Stimulated activated CD8-positive, alpha-beta memory T cell treated with anti-CD3 and anti-CD28 coated beads, Interleukin-4, amount 100 ng/mL, for 48 hours (primary cell): ENCODE data around the gene CKS1B.

Source experiments
- DNase-seq: peaks from one replicate; pipeline ENCODE4 v3.0.0-alpha.2; 2020

Gene CKS1B

DNA sequence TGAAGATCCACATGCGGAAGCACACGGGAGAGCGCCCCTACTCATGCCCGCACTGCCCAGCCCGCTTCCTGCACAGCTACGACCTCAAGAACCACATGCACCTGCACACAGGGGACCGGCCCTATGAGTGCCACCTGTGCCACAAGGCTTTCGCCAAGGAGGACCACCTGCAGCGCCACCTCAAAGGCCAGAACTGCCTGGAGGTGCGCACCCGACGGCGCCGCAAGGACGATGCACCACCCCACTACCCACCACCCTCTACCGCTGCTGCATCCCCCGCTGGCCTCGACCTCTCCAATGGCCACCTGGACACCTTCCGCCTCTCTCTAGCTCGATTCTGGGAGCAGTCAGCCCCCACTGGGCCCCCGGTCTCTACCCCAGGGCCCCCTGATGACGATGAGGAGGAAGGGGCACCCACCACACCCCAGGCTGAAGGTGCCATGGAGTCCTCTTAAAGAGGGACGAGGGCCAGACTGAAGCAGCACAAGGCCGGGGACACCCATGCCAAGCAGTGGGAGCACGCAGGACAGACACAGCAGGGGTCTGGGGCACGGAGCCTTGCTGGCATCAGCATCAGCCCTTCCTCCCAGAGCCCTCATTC lies 41.9 kb downstream of the CKS1B start:
- DNase-seq = no peak

DNA sequence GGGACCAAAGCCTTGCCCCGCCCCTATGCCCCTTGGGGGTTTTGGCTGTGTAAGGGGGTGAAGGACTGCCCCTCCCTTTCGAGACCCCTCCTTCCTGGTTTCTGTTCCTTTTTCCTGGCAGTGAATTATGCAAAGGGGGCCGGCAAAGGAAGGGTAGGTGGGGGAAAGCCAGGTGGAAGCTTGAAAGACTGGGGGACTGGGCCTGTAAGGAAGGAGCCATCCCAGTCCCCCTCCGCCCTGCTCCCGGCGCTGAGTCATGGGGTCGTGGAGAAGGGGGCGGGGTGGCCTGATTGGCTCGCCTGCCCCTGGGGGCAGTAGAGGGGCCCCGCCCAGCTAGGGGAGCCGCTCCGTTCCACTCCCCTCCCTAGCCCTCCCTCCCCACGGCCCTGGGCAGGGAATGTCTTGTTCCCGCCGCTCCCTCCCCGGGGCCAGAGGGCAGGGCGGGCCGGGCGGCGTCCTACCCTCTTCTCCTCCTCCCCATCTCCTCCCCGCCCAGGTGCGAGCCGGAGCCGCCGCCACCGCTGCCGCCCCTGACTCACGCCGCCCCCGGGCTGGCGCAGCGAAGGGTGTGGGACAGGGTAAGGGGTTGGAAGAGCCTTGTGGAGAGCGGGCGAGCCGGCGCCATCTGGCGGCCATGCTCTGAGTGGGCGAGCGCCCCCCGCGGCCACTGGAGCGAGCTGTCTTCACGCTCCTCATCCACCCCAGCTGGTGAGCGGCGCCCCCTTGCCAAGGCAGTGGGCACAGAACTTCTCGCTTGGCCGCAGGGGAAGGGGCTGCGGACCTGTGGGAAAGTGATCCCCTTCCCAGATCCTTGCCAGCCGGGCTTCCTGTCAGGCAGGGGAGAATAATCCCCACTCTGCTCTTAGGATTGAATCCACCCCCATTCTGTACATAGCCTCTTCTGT lies 42.8 kb downstream of the CKS1B start:
- peak; percentile 93 for DNase-seq

DNA sequence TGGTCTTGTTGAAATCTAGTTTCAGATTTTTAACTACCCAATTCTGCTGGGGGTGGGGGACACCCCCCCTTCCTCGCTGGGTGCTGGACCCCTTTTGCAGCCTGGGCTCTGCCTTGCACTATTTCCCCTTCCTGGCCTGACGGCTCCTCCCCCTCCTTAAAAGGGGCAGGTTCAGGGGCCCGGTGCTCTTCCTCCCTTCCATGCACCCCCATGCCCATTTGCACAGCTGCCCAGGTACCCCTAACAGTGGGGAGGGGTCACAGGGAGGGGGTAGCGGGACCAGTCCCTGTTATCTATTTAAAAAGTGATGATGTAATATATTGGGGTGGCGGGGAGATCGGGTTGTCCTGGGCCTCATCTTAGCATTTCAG lies 43.5 kb downstream of the CKS1B start:
- no peak for DNase-seq

DNA sequence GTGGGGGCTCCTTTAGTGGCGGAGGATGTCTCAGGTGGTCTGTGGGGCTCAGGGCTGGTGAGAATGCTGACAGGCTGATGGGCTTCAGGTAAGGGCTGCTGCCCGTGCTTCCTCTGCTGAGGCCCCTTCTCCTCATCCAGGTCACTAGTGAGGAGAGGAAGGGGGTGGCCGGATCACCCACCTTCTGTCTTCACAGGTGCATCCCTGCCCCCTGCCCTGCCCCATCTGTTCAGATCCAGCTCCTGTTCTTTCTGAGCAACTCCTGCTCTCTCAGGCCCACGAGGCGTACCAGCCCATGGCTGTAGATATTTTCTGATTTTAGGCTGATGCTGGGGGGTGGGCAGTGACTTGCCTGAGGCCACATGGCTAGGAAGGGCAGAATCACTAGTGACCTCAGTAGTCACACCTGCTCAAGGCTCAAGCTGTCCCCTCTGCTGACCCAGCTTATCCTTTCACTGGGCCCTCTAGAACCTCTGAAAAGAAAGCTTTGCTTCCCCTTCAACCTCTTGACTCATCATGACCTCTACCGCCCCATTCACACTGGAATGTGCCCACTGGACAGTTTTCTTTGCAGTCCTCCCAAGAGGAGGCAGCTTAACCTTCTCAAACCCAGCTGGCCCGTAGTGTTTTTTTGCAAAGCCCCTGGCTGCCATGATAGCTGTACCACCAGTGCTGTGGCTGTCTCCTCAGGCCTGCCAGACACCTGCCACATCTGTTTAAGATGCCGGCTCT lies 44.3 kb downstream of the CKS1B start:
- DNase-seq = no peak

DNA sequence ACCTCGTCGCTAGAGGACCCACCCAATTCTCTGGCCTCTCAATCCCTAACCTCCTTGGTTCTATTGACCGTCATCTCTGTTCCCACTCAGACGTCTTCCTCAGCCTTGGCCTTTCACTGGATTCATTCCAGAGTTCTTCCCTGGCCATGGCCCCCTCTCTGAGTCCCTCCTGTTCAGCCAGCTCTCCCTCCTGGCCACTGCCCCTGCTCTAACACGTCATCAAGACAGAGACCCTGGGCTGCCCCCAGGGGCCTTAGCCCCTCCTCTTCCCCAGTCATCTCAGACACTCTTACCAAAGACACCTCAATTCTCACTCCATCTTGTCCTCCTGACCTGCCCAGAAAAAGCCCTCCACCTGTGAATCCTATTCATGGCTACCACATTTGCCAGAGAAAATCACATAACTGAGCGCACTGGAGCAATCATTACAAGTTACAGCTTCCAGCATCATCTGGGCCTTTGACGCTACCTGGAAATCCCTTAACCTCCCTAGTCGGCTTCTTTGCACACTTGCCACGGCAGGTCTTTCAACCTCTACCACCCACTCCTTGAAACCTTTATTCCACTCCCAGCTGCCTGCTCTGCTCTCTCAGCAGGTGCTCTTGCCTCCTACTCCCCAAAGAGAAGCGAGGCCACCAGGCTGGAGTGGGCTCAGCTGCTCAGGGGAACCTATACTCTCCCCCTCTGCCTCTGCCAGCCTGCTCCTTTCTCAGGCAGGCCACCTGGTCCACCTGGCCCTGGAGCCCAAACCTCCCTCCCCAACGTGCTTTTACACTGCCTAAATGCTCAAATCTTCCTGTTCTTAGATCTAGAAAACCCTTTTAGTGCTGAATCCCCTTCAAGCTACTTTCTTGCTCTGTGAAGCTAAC lies 45.1 kb downstream of the CKS1B start:
- DNase-seq = no peak

DNA sequence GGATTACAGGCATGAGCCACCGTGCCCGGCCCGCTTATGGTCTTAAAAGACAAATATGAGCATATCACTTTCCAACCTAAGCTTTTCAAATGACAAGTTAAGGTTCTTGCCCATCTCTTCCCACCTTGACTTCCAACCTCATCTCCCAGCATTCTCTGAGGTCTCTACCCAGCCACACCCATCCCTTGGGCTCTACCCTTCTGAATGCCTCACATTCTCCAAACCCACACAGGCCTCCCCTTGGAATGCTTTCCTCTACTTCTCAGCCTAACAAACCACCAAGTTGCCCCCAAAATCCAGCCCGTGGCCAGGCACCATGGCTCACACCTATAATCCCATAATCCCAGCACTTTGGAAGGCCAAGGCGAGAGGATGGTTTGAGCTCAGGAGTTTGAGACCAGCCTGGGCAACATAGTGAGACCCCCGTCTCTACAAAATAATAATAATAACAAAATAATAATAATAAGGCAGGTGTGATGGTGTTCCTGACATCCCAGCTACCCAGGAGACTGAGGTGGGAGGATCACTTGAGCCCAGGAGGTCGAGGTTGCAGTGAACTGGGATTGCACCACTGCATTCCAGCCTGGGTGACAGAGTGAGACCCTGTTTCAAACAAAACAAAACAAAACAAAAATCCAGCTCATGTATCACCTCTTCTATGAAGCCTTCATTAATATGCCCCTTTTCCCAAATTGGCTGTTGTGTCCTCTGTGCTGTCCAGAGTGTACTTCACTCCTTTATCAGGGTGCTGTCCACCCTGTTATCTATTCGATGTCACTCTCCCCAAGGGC lies 47.9 kb downstream of the CKS1B start:
- DNase-seq = no peak

DNA sequence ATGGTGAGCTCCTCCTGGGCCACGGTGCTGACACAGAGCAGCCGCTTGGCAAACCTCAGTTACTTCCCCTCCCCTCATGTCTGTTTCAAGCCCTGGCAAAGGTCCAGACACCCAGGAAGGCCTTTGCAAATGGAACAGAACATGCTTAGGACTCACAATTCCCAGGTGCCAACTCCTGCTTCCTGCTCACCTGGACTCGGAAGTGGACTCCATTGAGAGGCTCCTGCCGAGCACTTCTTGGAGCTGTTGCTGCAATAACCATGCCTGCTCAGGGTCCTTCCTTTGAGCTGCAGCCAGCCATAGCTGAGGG lies 48.4 kb downstream of the CKS1B start:
- no peak for DNase-seq

DNA sequence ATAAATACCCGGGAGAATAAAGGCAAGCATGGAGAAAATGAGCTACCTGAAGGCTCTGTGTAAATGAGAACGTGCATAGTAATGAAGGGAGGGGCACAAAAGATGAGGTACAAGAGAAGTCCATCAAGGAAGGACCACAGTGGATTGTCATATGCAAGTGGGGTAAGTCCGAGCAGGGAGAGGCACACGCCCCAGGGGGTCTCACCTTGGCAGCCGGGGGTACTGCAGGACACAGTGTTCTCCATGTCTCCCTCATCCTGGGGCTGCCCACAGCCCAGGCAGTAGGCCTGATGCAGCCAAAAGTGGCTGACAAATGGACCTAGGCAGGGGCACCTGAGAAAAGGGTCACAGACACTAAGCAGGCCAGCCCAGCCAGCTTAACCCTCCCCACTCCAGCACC lies 49.1 kb downstream of the CKS1B start:
- DNase-seq = no peak

DNA sequence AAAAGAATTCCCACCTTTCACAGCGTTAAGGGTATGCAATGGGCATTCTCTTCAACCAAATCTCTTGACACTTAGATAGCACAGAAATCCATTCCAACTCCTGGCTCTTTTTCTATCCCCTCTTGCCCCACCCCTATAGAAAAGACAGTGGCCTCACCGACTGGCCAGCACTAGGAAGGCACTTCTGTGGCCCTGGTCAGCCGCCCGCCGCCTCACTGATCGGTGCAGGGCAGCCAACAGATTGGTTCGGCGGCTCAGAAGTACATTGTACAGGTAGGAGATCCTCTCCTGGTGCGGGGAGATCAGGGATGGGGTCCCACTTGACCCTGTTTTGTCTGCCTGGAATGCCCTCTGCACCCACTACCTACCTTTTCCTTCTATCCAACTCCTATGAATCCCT lies 49.8 kb downstream of the CKS1B start:
- no peak for DNase-seq

DNA sequence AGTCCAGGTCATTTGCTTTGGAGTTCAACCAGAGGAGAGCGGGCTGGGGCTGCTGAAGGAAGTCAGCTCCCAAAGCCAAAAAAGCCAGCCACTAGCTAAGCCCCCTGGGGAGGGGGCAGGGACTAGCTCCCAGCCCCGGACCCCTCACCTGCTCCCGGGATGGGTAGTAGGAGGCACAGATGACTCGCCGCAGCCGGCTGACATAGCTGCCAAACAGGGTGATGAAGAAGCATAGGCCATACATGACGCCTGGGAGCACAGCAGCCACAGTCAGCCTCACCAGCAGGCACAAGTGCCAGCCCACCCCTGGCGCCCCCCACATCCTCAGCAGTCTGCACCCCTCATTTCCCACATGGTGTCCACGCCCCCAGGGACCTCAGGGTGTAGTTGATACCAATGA lies 51.7 kb downstream of the CKS1B start:
- no peak for DNase-seq

DNA sequence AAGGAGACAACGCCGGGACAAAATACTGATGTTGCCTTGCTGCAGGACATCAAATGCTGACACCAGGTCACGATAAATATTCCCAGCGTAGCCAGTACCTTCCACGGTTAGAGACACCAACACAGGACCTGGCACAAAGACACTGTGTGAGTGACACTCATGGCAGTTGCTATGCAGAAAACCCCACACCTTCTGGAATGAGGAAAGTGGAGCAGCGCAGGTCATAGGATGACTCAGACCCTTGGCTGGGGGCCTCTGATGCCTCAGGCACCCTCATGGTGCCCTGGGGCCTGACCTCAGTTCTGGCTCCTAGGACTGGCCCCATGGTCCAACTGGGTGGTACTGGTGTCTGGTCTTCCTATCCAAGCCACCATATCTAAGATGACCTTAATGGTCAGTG lies 52.1 kb downstream of the CKS1B start:
- DNase-seq = no peak
